Kidney (tissue), 14 donors: Measurements from ENCODE around the gene AUP1. TPM values are rescaled to one million over a fixed set of nuclear protein-coding genes. Genes with fewer than 3 reads are reported as not detected.

Source experiments
- DNase-seq, 5 donors: peaks; one replicate each; pipeline ENCODE4 v3.0.0-alpha.2; 2013 to 2020
- FAIRE-seq: peaks from 2 replicates; lab custom pipeline; 2012; peaks lifted over from hg19 to GRCh38; lab: Jason Lieb, UNC
- H3K27ac ChIP-seq, 2 donors: one replicate each; pipeline ENCODE4 v1.7.0; 2013; ENCODE audit warnings: low read depth in 2 of 2, low read length in 2 of 2, inconsistent platforms in 1 of 2
- H3K27me3 ChIP-seq: one replicate; pipeline ENCODE4 v1.7.1; 2013; ENCODE audit warnings: low read length, inconsistent platforms; ENCODE audit not compliant: control insufficient read depth, insufficient read depth
- H3K36me3 ChIP-seq, 3 donors: one replicate each; pipeline versions ENCODE4 v1.7.0 to v1.7.1; 2013; ENCODE audit warnings: low read length in 3 of 3, control low read depth in 1 of 3, inconsistent platforms in 1 of 3; ENCODE audit not compliant: insufficient read depth in 3 of 3, control insufficient read depth in 2 of 3
- H3K4me1 ChIP-seq, 3 donors: one replicate each; pipeline versions ENCODE4 v1.7.0 to v1.7.1; 2013; ENCODE audit warnings: low read length in 3 of 3, inconsistent platforms in 1 of 3, low read depth in 1 of 3; ENCODE audit not compliant: control insufficient read depth in 2 of 3, insufficient read depth in 2 of 3
- H3K4me3 ChIP-seq, 3 donors: one replicate each; pipeline versions ENCODE4 v1.7.0 to v1.8.1; 2013; ENCODE audit warnings: low read length in 3 of 3, control low read depth in 1 of 3, inconsistent platforms in 1 of 3
- H3K9ac ChIP-seq, 3 donors: one replicate each; pipeline versions ENCODE4 v1.7.0 to v1.7.1; 2013; ENCODE audit warnings: low read length in 3 of 3, control low read depth in 1 of 3, inconsistent platforms in 1 of 3
- H3K9me3 ChIP-seq, 3 donors: one replicate each; pipeline versions ENCODE4 v1.7.0 to v1.7.1; 2013; ENCODE audit warnings: low read length in 3 of 3, control low read depth in 1 of 3, inconsistent platforms in 1 of 3; ENCODE audit not compliant: control insufficient read depth in 2 of 3, insufficient read depth in 1 of 3
- intact Hi-C: fragments of 100-400 bp; cut with DNase I; formaldehyde crosslinking; loops from one replicate; pipeline ENCODE4 v1.11.1; 2022
- polyA plus RNA-seq: library from polyadenylated mRNA; stranded (reverse); fragments of 350-450 nt; fragmentation: Illumina TruSeq; extraction: RNeasy Lipid Tissue Mini Kit (QIAGEN cat#74804); gene quantifications from one replicate; pipeline ENCODE4 v1.2.3, GENCODE V29; 2014; ENCODE audit warnings: low read depth, low replicate concordance; ENCODE audit not compliant: insufficient read depth
- total RNA-seq: library from RNA; stranded (reverse); fragmentation: NEBNext Ultra II Directional; extraction: Animal tissue kit (Norgen Biotek cat#: 25700); gene quantifications from one replicate; pipeline ENCODE4 v1.2.1, GENCODE V29; 2021
- TF ChIP-seq, protein P1 (sequence below): IDR thresholded peaks from 3 replicates; pipeline ENCODE4 v1.5.1; 2012; ENCODE audit warnings: mild to moderate bottlenecking, moderate library complexity, borderline replicate concordance; ENCODE audit not compliant: insufficient read depth; ENCODE audit errors: extremely low read depth
- donor health status: control.
- donor health status: control.
- donor health status: control.
- donor health status: control.
- donor health status: control.
- donor health status: DM: yes; HTN: yes; CAD: no.
- donor health status: Normal renal cell carcinoma (clear cell type).

AUP1 gene
- total and polyA plus RNA-seq, 2 donors from 2014 or later, result 91.0 to 130 TPM

GRCh38 chr2:74493546-74493945, 36.0 kb downstream of the AUP1 start:
- no peaks in the 10 kb centered on the region for H3K9me3 ChIP-seq
- peaks cover 0 to 8% (median 6%) of the 10 kb centered on the region in 3 donors for H3K4me1 ChIP-seq
- DNase-seq (no peak), FAIRE-seq (no peak)
- H3K4me3 ChIP-seq, result no peak overlapping the region
- peaks cover 0 to 30% (median 24%) of the 10 kb centered on the region in 3 donors for H3K36me3 ChIP-seq
- TF ChIP-seq, protein P1, sequence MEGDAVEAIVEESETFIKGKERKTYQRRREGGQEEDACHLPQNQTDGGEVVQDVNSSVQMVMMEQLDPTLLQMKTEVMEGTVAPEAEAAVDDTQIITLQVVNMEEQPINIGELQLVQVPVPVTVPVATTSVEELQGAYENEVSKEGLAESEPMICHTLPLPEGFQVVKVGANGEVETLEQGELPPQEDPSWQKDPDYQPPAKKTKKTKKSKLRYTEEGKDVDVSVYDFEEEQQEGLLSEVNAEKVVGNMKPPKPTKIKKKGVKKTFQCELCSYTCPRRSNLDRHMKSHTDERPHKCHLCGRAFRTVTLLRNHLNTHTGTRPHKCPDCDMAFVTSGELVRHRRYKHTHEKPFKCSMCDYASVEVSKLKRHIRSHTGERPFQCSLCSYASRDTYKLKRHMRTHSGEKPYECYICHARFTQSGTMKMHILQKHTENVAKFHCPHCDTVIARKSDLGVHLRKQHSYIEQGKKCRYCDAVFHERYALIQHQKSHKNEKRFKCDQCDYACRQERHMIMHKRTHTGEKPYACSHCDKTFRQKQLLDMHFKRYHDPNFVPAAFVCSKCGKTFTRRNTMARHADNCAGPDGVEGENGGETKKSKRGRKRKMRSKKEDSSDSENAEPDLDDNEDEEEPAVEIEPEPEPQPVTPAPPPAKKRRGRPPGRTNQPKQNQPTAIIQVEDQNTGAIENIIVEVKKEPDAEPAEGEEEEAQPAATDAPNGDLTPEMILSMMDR, result no peak
- H3K27me3 ChIP-seq, result peaks cover 5% of the 10 kb centered on the region
- no peak overlapping the region for H3K27ac ChIP-seq
- intact Hi-C loops, result no loop called here
- no peak overlapping the region for H3K9ac ChIP-seq

GRCh38 chr2:74491648-74492544, 37.6 kb downstream of the AUP1 start:
- no peak overlapping the region for H3K4me3 ChIP-seq
- H3K27me3 ChIP-seq, result no peaks in the 10 kb centered on the region
- intact Hi-C loops, result no loop called here
- H3K36me3 ChIP-seq, result peaks cover 0 to 30% (median 24%) of the 10 kb centered on the region in 3 donors
- H3K9me3 ChIP-seq, result no peaks in the 10 kb centered on the region
- DNase-seq (peak in 1 of 5 donors; percentile 12), FAIRE-seq (no peak)
- H3K9ac ChIP-seq, result no peak overlapping the region
- H3K4me1 ChIP-seq, result no peaks in the 10 kb centered on the region
- TF ChIP-seq, protein P1, result no peak
- H3K27ac ChIP-seq, result no peak overlapping the region

GRCh38 chr2:74489906-74490305, 39.6 kb downstream of the AUP1 start:
- DNase-seq, result no peak
- intact Hi-C loops, result loop anchor here (5.0 kb wide), 1 partner anchor 97 kb away; no protein-coding TSS in a partner anchor
- no peak overlapping the region for H3K9ac ChIP-seq
- no peaks in the 10 kb centered on the region for H3K27me3 ChIP-seq
- H3K4me3 ChIP-seq, result no peak overlapping the region
- TF ChIP-seq, protein P1, result no peak
- H3K36me3 ChIP-seq, result peaks cover 0 to 30% (median 28%) of the 10 kb centered on the region in 3 donors
- H3K4me1 ChIP-seq, result no peaks in the 10 kb centered on the region
- no peak for FAIRE-seq
- no peak overlapping the region for H3K27ac ChIP-seq
- H3K9me3 ChIP-seq, result no peaks in the 10 kb centered on the region
